Measurements from ENCODE around the gene MBD3L4.
A peak's percentile ranks its signal among the peaks of the same experiment; 100 is the strongest.
"Not testable (repeated sequence)": the region's sequence is repeated elsewhere in the genome, so short reads cannot be mapped to it uniquely, and the experiment has no call there.

Gene MBD3L4

DNA sequence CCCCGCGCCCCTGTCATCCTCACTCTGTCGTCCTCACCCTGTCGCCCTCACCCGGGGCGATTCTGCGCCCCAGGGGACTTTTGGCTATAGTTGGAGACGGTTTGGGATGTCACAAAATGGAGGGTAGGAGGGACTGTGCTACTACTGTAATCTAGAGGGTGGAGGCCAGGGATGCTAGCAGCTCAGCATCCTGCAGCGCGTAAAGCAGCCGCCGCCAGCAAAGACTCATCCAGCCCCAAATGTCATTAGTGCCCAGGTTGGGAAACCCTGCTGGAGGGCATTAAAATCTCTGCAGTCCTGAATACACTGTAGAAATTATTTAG is 29.9 kb upstream of the MBD3L4 start:
- TF ChIP-seq, protein P1, sequence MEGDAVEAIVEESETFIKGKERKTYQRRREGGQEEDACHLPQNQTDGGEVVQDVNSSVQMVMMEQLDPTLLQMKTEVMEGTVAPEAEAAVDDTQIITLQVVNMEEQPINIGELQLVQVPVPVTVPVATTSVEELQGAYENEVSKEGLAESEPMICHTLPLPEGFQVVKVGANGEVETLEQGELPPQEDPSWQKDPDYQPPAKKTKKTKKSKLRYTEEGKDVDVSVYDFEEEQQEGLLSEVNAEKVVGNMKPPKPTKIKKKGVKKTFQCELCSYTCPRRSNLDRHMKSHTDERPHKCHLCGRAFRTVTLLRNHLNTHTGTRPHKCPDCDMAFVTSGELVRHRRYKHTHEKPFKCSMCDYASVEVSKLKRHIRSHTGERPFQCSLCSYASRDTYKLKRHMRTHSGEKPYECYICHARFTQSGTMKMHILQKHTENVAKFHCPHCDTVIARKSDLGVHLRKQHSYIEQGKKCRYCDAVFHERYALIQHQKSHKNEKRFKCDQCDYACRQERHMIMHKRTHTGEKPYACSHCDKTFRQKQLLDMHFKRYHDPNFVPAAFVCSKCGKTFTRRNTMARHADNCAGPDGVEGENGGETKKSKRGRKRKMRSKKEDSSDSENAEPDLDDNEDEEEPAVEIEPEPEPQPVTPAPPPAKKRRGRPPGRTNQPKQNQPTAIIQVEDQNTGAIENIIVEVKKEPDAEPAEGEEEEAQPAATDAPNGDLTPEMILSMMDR (IDR thresholded peaks at IDR 0.05; ENCODE audit: control extremely low read depth, extremely low read depth, low read depth, missing control alignments) = no peak
- ChIA-PET CTCF (interaction anchor here (0.8 to 1.7 kb wide), 3 partner anchors 11 to 834 kb away, joined by 3 to 4 read pairs (median 4); partner anchors contain the start of gene MAP2K7), POLR2A (interaction anchor here (1.0 kb wide), 1 partner anchor 30 kb away, joined by 6 read pairs; no protein-coding TSS in a partner anchor)
- DNase-seq (ENCODE audit: extremely low spot score) = no peak

DNA sequence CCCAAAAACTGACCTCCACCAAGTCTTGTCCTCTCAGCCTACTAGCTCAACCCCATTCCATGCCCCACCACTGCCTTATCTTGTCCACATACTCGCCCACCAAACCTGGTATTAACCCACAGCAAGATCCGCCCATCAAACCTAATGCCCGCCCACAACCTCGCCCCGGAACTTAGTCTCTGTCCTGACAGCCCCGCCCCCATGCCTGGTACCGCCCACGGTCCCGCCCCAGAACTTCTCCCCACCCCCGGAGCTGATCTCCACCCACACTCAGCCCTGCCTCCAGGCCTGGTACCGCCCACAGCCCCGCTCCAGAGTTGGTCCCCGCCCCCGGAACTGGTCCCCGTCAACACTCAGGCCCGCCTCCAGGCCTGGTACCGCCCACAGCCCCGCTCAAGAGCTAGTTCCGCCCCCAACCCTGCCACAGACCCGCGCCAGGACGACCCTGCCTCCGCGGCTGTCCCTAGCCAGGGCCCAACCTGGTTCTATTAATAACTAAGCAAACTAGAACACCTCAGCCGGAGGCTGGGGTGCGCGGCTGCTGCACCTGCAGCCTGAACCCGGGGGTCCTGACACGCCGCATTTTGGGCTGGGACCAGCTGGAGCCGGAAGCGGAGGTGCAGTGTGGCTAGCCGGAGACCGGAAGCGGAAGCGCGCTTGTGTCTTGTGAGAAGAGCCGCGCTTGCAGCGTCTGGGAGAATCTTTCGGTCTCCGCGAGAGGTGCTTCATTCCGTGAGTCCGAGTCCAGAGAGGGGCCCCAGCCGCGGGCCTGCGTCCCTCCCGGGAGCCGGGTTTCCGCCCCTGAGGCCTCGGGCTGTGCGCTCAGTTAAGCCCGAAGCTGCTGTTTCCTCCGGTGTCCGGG is 29.3 kb upstream of the MBD3L4 start, which contains the start of gene ZNF557:
Gene ZNF557, plus strand, starts transcription at position 662 of the 862 bp plus-strand sequence. CDS start 5,372 bp downstream, outside the sequence.
- ChIA-PET POLR2A (interaction anchor here (0.6 to 1.0 kb wide), 8 partner anchors 30 to 1321 kb away, joined by 3 to 7 read pairs (median 6); partner anchors contain the start of genes RAB11B and TNFSF9), CTCF (interaction anchor here (0.8 to 1.7 kb wide), 3 partner anchors 12 to 835 kb away, joined by 3 to 4 read pairs (median 4); partner anchors contain the start of gene MAP2K7)
- DNase-seq (ENCODE audit: extremely low spot score) = peak; percentile 98
- TF ChIP-seq, protein P1 (IDR thresholded peaks at IDR 0.05; ENCODE audit: control extremely low read depth, extremely low read depth, low read depth, missing control alignments) = no peak

DNA sequence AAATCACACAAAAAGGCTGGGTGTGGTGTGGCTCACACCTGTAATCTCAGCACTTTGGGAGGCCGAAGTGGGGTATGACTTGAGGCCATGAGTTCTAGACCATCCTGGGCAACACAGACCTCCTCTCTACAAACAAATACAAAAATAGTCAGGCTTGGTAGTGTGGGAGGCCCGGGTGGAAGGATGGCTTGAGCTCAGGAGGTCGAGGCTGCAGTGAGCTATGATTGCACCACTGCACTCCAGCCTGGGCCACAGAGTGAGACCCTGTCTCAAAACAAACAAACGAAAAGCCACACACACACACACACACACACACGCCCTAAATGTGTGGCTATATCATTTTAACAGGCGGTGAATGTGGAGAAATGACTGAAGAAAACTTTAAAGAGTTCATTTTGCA is 28.6 kb upstream of the MBD3L4 start:
- ChIA-PET CTCF (interaction anchor here (1.4 to 1.7 kb wide), 2 partner anchors 13 to 500 kb away, joined by 4 read pairs; no protein-coding TSS in a partner anchor), POLR2A (interaction anchor here (0.7 to 1.0 kb wide), 2 partner anchors 31 to 800 kb away, joined by 3 to 6 read pairs; no protein-coding TSS in a partner anchor)
- no peak for DNase-seq (ENCODE audit: extremely low spot score)
- TF ChIP-seq, protein P1 (IDR thresholded peaks at IDR 0.05; ENCODE audit: control extremely low read depth, extremely low read depth, low read depth, missing control alignments) = no peak

DNA sequence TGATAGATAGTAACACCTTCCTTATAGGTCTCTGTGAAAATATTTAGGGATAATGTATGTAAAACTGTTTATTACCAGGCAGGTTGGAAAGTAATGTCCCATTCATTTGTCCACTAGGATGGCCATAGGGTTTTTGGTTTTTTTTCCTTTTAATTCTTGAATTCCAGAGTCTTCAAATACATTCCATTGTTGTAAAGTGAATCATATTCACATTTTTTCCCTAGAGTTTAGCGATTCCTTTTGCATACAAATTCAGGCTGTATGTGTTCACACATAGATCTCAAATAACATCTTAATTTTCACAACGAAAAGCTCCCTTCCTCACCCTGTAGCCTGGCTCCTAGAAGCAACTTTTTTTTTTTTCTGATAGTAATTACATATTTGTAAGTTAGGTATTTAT is 27.7 kb upstream of the MBD3L4 start:
- ChIA-PET POLR2A (no interaction called here), CTCF (no interaction called here)
- TF ChIP-seq, protein P1 (IDR thresholded peaks at IDR 0.05; ENCODE audit: control extremely low read depth, extremely low read depth, low read depth, missing control alignments) = no peak
- DNase-seq (ENCODE audit: extremely low spot score) = no peak

DNA sequence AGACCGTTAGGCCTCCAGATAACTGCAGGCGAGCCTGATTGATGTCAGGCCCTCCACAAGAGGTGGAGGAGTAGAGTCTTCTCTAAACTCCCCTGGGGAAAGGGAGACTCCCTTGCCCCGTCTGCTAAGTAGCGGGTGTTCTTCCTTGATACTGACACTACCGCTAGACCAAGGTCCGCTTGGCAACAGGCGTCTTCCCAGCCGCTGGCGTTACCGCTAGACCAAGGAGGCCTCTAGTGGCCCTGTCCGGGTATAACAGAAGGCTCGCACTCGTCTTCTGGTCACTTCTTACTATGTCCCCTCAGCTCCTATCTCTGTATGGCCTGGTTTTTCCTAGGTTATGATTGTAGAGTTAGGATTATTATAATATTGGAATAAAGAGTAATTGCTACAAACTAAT is 27.1 kb upstream of the MBD3L4 start:
- CTCF ChIA-PET; POLR2A ChIA-PET; DNase-seq (ENCODE audit: extremely low spot score): not testable (repeated sequence)

DNA sequence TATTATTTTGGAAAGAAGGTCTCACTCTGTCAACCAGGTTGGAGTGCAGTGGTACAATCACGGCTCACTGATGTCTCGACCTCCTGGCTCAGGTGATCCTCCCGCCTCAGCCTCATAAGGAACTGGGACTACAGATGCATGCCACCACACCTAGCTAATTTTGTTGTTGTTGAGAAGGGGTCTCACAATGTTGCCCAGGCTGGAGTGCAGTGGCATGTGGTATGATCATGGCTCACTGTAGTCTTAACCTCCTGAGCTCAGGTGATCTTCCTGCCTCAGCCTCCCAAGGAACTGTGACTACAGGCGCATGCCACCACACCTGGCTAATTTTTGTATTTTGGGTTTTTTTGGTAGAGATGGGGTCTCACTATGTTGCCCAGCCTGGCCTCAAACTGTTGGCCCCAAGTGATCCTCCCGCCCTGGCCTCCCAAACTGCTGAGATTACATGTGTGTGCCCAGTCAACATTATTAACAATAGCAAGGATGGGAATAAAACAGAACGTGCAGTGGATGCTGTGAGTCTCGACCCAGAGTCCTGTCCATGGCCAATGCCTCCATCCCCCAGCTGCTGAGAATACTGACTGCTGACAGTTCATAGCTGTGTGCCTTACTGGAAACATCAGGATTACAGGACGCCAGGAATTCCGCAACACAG is 23.9 kb upstream of the MBD3L4 start:
- ChIA-PET POLR2A (no interaction called here), CTCF (interaction anchor here (0.6 kb wide), 1 partner anchor 100 kb away, joined by 3 read pairs; no protein-coding TSS in a partner anchor)
- DNase-seq (ENCODE audit: extremely low spot score) = no peak
- TF ChIP-seq, protein P1 (IDR thresholded peaks at IDR 0.05; ENCODE audit: control extremely low read depth, extremely low read depth, low read depth, missing control alignments) = no peak

Data from GM10248 (cell line).